ENCODE measurements around the gene PAPPA2.

PAPPA2 gene

GRCh38 chr1:176885341-176885740 lies 422.4 kb downstream of the PAPPA2 start:
- DNase-seq (ENCODE audit: insufficient read length, low spot score) (no peak), FAIRE-seq (no peak)
- TF ChIP-seq, protein P1, sequence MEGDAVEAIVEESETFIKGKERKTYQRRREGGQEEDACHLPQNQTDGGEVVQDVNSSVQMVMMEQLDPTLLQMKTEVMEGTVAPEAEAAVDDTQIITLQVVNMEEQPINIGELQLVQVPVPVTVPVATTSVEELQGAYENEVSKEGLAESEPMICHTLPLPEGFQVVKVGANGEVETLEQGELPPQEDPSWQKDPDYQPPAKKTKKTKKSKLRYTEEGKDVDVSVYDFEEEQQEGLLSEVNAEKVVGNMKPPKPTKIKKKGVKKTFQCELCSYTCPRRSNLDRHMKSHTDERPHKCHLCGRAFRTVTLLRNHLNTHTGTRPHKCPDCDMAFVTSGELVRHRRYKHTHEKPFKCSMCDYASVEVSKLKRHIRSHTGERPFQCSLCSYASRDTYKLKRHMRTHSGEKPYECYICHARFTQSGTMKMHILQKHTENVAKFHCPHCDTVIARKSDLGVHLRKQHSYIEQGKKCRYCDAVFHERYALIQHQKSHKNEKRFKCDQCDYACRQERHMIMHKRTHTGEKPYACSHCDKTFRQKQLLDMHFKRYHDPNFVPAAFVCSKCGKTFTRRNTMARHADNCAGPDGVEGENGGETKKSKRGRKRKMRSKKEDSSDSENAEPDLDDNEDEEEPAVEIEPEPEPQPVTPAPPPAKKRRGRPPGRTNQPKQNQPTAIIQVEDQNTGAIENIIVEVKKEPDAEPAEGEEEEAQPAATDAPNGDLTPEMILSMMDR (IDR thresholded peaks at IDR 0.05; ENCODE audit: insufficient read depth, missing control alignments): no peak

GRCh38 chr1:176885751-176886150 lies 422.8 kb downstream of the PAPPA2 start:
- FAIRE-seq (no peak), DNase-seq (ENCODE audit: insufficient read length, low spot score) (no peak)
- TF ChIP-seq, protein P1 (IDR thresholded peaks at IDR 0.05; ENCODE audit: insufficient read depth, missing control alignments): no peak

DNA sequence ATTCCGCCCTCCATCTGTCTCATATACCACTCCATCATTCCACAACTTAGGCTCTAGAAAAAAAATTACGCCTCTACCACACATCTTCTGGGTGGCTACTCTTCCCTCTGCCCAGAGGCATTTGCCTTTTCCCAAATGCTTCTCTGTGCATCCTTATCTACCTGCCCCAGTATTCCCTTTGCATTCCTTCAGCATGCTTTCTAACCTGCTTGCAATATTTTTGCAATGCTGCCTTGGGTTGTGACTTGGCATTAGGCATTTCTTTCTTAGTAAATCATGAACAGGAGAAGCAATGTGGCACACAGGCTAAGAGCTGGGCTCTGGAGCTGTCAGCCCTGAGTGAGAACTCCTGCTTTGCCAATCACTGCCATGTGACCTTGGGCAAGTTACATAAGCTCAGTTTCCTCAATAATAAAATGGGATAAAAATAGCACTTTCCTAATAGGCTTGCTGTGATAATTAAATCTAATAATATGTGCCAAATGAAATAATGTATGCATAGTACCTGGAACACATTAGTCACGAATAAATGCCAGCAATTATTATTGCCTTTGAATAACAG lies 425.6 kb downstream of the PAPPA2 start:
- TF ChIP-seq, protein P1 (IDR thresholded peaks at IDR 0.05; ENCODE audit: insufficient read depth, missing control alignments): no peak
- DNase-seq (ENCODE audit: insufficient read length, low spot score) (no peak), FAIRE-seq (no peak)

DNA sequence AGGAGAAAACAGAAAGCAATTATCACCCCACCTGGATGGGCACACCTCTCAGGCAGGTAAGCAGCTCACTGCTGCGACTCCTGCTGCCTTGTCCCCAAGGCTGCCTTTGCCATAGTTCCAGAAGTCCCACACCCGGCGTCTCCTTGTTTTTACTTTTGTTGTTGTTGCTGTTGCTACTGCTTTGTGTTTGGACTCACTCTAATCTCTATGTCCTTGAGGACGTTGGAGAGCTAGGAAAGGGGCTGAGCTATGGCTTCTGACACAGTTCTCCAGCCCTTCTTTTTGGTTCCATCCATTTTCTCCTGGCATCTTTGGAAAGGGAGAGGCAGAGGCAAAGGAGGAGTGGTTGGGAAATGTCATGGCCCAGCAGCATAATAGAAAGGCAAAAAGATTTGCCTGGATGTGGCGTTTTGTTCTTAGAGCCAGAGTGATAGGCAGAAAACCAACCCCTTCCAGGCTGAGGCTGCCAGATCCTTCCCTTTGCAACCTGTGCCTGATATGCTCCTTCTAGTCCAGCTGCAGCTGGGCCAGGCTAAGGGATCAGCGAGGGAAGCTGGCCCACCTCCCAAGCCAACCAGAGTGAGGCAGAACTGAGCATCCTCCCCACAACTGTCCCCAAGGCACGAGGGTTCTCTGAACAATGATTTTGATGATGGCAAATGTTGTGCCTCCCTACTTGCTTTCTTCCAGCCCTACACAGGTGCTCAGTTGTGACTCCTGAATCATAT lies 430.8 kb downstream of the PAPPA2 start:
- DNase-seq (ENCODE audit: insufficient read length, low spot score) (no peak), FAIRE-seq (no peak)
- TF ChIP-seq, protein P1 (IDR thresholded peaks at IDR 0.05; ENCODE audit: insufficient read depth, missing control alignments): no peak

DNA sequence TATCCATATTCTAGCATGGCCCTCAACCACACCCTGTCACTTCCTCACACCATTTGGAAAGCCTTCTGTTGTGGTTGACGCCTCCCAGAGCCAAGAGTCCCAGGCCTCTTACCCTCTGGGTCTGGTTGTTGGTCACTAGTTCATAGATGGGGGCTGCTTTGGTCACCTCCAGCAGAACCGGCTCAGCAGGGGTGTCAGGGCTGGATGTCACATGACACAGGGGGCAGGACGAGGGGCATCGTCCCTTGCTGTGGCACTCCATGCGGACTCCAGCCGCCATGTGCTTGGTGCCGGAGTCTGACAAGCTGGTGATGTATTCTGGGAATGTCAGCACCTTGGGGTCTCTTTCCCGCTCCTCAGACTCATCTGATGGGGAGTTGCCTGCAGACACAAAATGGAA lies 431.5 kb downstream of the PAPPA2 start:
- TF ChIP-seq, protein P1 (IDR thresholded peaks at IDR 0.05; ENCODE audit: insufficient read depth, missing control alignments): no peak
- FAIRE-seq: no peak
- DNase-seq (ENCODE audit: insufficient read length, low spot score): no peak

Data from D721Med (cell line).